HepG2 (cell line): ENCODE data around the gene ARFGAP1. TPM values are rescaled to one million over a fixed set of nuclear protein-coding genes. Genes with fewer than 3 reads are reported as not detected.

Experiments
- ATAC-seq: fragments of 200-7000 bp; cut with Tn5 transposase; 3 replicates; pipeline ENCODE4 v1.9.1; 2020; ENCODE audit warnings: mild to moderate bottlenecking, moderate library complexity
- BruUV-seq: library from RNA; stranded (reverse); fragments of 400-500 nt; replicated peaks from 2 replicates; lab custom pipeline; 2021; lab: Mats Ljungman, UMichigan
- CTCF ChIA-PET: fragments of 300-600 bp; formaldehyde crosslinking; extraction: SDS; loops from one replicate; lab custom pipeline; 2021; ENCODE audit warnings: low total read pairs, inconsistent platforms, low intra/inter-chr PET ratio; lab: Yijun Ruan, JAX
- POLR2A ChIA-PET: fragments of 350-600 bp; sonication (Branson Sonifier 250); formaldehyde crosslinking; loops from one replicate; lab custom pipeline; 2020; ENCODE audit warnings: antibody characterized with exemption, inconsistent platforms; lab: Yijun Ruan, JAX
- DNase-seq: peaks from one replicate; pipeline ENCODE4 v3.0.0-alpha.2; 2015; ENCODE audit warnings: low spot score
- FAIRE-seq: peaks from 3 replicates; lab custom pipeline; 2011; peaks lifted over from hg19 to GRCh38; lab: Jason Lieb, UNC
- H2AFZ ChIP-seq: one replicate; pipeline ENCODE4 v1.6.1; 2011; ENCODE audit warnings: low read length, inconsistent platforms
- H3K27ac ChIP-seq: fragments of 300-600 bp; 3 replicates; pipeline ENCODE4 v1.8.0; 2011; ENCODE audit warnings: mixed run types, mild to moderate bottlenecking, mixed read lengths, low read length, inconsistent platforms; ENCODE audit not compliant: insufficient read depth; ENCODE audit errors: extremely low read length
- H3K27me3 ChIP-seq, 2 experiments: fragments of 200-600 bp in 1 of 2; 2 replicates in 1 of 2; 3 replicates in 1 of 2; pipeline versions ENCODE4 v1.6.0 to v1.8.0; 2011; ENCODE audit warnings: low read length in 2 of 2, mild to moderate bottlenecking in 2 of 2, moderate library complexity in 2 of 2, inconsistent platforms in 1 of 2; ENCODE audit not compliant: insufficient read depth in 2 of 2, control insufficient read depth in 1 of 2
- H3K36me3 ChIP-seq, 2 experiments: fragments of 200-600 bp in 1 of 2; replicated peaks in 1 of 2; 2 replicates in 1 of 2; 3 replicates in 1 of 2; pipeline versions ENCODE4 v1.5.1 to v1.8.0; 2011; ENCODE audit warnings: low read length in 2 of 2, inconsistent platforms in 1 of 2; ENCODE audit not compliant: insufficient read depth in 2 of 2, control insufficient read depth in 1 of 2
- H3K4me1 ChIP-seq: 2 replicates; pipeline ENCODE4 v1.5.1; 2012; ENCODE audit warnings: low read length, inconsistent platforms; ENCODE audit not compliant: insufficient read depth
- H3K4me2 ChIP-seq: 2 replicates; pipeline ENCODE4 v1.6.0; 2011; ENCODE audit warnings: low read depth, low read length, inconsistent platforms
- H3K4me3 ChIP-seq, 3 experiments: fragments of 200-600 bp in 1 of 3; sonication (generic), shearing (Covaris generic) in 1 of 3; replicated peaks in 1 of 3; 2 replicates each; pipeline ENCODE4 v1.5.1; 2011 to 2016; ENCODE audit warnings: low read length in 3 of 3, inconsistent platforms in 2 of 3, low read depth in 2 of 3, mild to moderate bottlenecking in 2 of 3, control low read depth in 1 of 3, mixed read lengths in 1 of 3; ENCODE audit not compliant: insufficient read depth in 1 of 3
- H3K79me2 ChIP-seq: one replicate; pipeline ENCODE4 v1.6.1; 2011; ENCODE audit warnings: low read length, inconsistent platforms; ENCODE audit not compliant: insufficient read depth
- H3K9ac ChIP-seq: 2 replicates; pipeline ENCODE4 v1.6.0; 2011; ENCODE audit warnings: mild to moderate bottlenecking, low read depth, low read length, inconsistent platforms; ENCODE audit not compliant: insufficient read depth
- H3K9me3 ChIP-seq: 2 replicates; pipeline ENCODE4 v1.5.1; 2012; ENCODE audit warnings: mild to moderate bottlenecking, low read length
- H4K20me1 ChIP-seq: 2 replicates; pipeline ENCODE4 v1.6.0; 2011; ENCODE audit warnings: inconsistent platforms, mild to moderate bottlenecking, low read length, moderate library complexity; ENCODE audit not compliant: insufficient read depth
- BRF2 ChIP-seq: sonication (generic); formaldehyde crosslinking; IDR thresholded peaks from 2 replicates; pipeline ENCODE4 v1.8.1; 2022; ENCODE audit warnings: mild to moderate bottlenecking, missing genetic modification reagents
- FLYWCH1 ChIP-seq: sonication (generic); formaldehyde crosslinking; IDR thresholded peaks from 2 replicates; pipeline ENCODE4 v1.8.1; 2023; ENCODE audit warnings: mild to moderate bottlenecking, missing genetic modification reagents
- IRX3 ChIP-seq: sonication (generic); formaldehyde crosslinking; IDR thresholded peaks from 2 replicates; pipeline ENCODE4 v1.8.1; 2023; ENCODE audit warnings: mild to moderate bottlenecking, low read depth, missing genetic modification reagents, borderline replicate concordance
- ZNF121 ChIP-seq: sonication (generic); formaldehyde crosslinking; IDR thresholded peaks from 2 replicates; pipeline ENCODE4 v1.5.0; 2020; ENCODE audit warnings: mild to moderate bottlenecking, missing genetic modification reagents
- WGBS: methylation state at CpG from one replicate; pipeline ENCODE4 v1.1.6; 2017; ENCODE audit warnings: low lambda C conversion rate; 5-methylcytosine and 5-hydroxymethylcytosine counted together
- in situ Hi-C: cut with HindIII; loops from 2 replicates; pipeline ENCODE4 v1.10.0; 2017; ENCODE audit warnings: low pct_unique_long_range_greater_than_20kb; ENCODE audit not compliant: extremely low pct_ligation_motif_present
- intact Hi-C: fragments of 100-400 bp; cut with micrococcal nuclease; formaldehyde crosslinking; loops from one replicate; pipeline ENCODE4 v1.10.0; 2022; ENCODE audit not compliant: unreplicated experiment
- polyA plus RNA-seq, 8 experiments: library from polyadenylated mRNA; depleted of rRNA in 3 of 8; stranded (reverse) in 7 of 8; unstranded in 1 of 8; fragments of >200 nt; fragmentation: Illumina TruSeq in 4 of 8; extraction: Trizol in 4 of 8; gene quantifications; 2 replicates each; pipeline versions ENCODE4 v1.2.1 to v1.2.3, GENCODE V29; 2011 to 2016; ENCODE audit warnings: low read depth in 4 of 8, missing spikeins in 1 of 8, mixed read lengths in 1 of 8; ENCODE audit not compliant: insufficient read depth in 1 of 8
- total RNA-seq, 5 experiments: library from RNA; depleted of rRNA; stranded (reverse); fragments of >200 nt; fragmentation: Illumina TruSeq; extraction: Trizol; gene quantifications; 2 replicates each; pipeline ENCODE4 v1.2.3, GENCODE V29; 2016; ENCODE audit warnings: low read depth in 1 of 5
- TF ChIP-seq, protein P1 (sequence below): sonication (generic); IDR thresholded peaks from 2 replicates; pipeline ENCODE4 v1.6.1; 2016; ENCODE audit warnings: low read depth, borderline replicate concordance
- TF ChIP-seq, protein P2 (sequence below): sonication (generic); formaldehyde crosslinking; IDR thresholded peaks from 2 replicates; pipeline ENCODE4 v1.4.0; 2020; ENCODE audit warnings: mild to moderate bottlenecking, missing genetic modification reagents
- TF ChIP-seq, protein P3 (sequence below): sonication (generic); formaldehyde crosslinking; IDR thresholded peaks from 2 replicates; pipeline ENCODE4 v1.5.0; 2020; ENCODE audit warnings: missing genetic modification reagents
- TF ChIP-seq, protein P4 (sequence below): conservative IDR thresholded peaks from 2 replicates; pipeline ENCODE4 v1.6.1; 2018; ENCODE audit warnings: missing genetic modification reagents
- TF ChIP-seq, protein P5 (sequence below): sonication (generic); formaldehyde crosslinking; IDR thresholded peaks from 2 replicates; pipeline ENCODE4 v1.9.0; 2021; ENCODE audit warnings: missing genetic modification reagents, borderline replicate concordance
- TF ChIP-seq, protein P6 (sequence below): IDR thresholded peaks from 2 replicates; pipeline ENCODE4 v1.6.1; 2016; ENCODE audit warnings: mild to moderate bottlenecking, missing biosample characterization, missing genetic modification reagents

The ARFGAP1 gene
- total and polyA plus RNA-seq, 2 of the 13 experiments (the other 11 are each of a cell fraction or from before 2014, with no cell fraction given): 132 TPM

GRCh38 chr20:63262836-63263235 lies 9.8 kb upstream of the ARFGAP1 start:
- DNase-seq (no peak), FAIRE-seq (no peak), ATAC-seq (no peak)
- ChIA-PET CTCF (no interaction called here), POLR2A (no interaction called here)
- H3K9ac ChIP-seq: no peak overlapping the region
- TF ChIP-seq ZNF121 (CRISPR knock-in tag): no peak
- TF ChIP-seq, protein P1, sequence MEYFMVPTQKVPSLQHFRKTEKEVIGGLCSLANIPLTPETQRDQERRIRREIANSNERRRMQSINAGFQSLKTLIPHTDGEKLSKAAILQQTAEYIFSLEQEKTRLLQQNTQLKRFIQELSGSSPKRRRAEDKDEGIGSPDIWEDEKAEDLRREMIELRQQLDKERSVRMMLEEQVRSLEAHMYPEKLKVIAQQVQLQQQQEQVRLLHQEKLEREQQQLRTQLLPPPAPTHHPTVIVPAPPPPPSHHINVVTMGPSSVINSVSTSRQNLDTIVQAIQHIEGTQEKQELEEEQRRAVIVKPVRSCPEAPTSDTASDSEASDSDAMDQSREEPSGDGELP: no peak
- TF ChIP-seq FLYWCH1 (CRISPR knock-in tag): no peak
- TF ChIP-seq, protein P2, sequence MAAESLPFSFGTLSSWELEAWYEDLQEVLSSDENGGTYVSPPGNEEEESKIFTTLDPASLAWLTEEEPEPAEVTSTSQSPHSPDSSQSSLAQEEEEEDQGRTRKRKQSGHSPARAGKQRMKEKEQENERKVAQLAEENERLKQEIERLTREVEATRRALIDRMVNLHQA: no peak
- in situ Hi-C loops: no loop called here
- BruUV-seq: no TSS peak
- H2AFZ ChIP-seq: no peak overlapping the region
- no peak overlapping the region for H3K4me3 ChIP-seq
- no peak overlapping the region for H3K4me2 ChIP-seq
- H3K27ac ChIP-seq: no peak overlapping the region
- H3K27me3 ChIP-seq: peaks cover 26 to 72% of the 10 kb centered on the region in 2 experiments
- H4K20me1 ChIP-seq: no peaks in the 10 kb centered on the region; the same call in 1 of the 2 replicates
- H3K36me3 ChIP-seq: no peaks in the 10 kb centered on the region
- no peaks in the 10 kb centered on the region for H3K9me3 ChIP-seq
- intact Hi-C loops: no loop called here
- H3K4me1 ChIP-seq: peaks cover 41% of the 10 kb centered on the region
- no peaks in the 10 kb centered on the region for H3K79me2 ChIP-seq
- 54% methylated on average over 9 of the region's 9 CpGs for WGBS

- intact Hi-C loops: no loop called here
- POLR2A ChIA-PET: no interaction called here
- TF ChIP-seq, protein P3, sequence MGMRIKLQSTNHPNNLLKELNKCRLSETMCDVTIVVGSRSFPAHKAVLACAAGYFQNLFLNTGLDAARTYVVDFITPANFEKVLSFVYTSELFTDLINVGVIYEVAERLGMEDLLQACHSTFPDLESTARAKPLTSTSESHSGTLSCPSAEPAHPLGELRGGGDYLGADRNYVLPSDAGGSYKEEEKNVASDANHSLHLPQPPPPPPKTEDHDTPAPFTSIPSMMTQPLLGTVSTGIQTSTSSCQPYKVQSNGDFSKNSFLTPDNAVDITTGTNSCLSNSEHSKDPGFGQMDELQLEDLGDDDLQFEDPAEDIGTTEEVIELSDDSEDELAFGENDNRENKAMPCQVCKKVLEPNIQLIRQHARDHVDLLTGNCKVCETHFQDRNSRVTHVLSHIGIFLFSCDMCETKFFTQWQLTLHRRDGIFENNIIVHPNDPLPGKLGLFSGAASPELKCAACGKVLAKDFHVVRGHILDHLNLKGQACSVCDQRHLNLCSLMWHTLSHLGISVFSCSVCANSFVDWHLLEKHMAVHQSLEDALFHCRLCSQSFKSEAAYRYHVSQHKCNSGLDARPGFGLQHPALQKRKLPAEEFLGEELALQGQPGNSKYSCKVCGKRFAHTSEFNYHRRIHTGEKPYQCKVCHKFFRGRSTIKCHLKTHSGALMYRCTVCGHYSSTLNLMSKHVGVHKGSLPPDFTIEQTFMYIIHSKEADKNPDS (CRISPR knock-in tag): no peak
- TF ChIP-seq BRF2 (CRISPR knock-in tag) (no peak), IRX3 (CRISPR knock-in tag) (no peak)
- TF ChIP-seq, protein P4, sequence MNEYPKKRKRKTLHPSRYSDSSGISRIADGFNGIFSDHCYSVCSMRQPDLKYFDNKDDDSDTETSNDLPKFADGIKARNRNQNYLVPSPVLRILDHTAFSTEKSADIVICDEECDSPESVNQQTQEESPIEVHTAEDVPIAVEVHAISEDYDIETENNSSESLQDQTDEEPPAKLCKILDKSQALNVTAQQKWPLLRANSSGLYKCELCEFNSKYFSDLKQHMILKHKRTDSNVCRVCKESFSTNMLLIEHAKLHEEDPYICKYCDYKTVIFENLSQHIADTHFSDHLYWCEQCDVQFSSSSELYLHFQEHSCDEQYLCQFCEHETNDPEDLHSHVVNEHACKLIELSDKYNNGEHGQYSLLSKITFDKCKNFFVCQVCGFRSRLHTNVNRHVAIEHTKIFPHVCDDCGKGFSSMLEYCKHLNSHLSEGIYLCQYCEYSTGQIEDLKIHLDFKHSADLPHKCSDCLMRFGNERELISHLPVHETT (CRISPR knock-in tag): no peak
- TF ChIP-seq, protein P5, sequence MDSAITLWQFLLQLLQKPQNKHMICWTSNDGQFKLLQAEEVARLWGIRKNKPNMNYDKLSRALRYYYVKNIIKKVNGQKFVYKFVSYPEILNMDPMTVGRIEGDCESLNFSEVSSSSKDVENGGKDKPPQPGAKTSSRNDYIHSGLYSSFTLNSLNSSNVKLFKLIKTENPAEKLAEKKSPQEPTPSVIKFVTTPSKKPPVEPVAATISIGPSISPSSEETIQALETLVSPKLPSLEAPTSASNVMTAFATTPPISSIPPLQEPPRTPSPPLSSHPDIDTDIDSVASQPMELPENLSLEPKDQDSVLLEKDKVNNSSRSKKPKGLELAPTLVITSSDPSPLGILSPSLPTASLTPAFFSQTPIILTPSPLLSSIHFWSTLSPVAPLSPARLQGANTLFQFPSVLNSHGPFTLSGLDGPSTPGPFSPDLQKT (CRISPR knock-in tag): no peak
- TF ChIP-seq, protein P6, sequence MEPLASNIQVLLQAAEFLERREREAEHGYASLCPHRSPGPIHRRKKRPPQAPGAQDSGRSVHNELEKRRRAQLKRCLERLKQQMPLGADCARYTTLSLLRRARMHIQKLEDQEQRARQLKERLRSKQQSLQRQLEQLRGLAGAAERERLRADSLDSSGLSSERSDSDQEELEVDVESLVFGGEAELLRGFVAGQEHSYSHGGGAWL (CRISPR knock-in tag): no peak
Observed at GRCh38 chr20:63264000-63264399, 8.6 kb upstream of the ARFGAP1 start.

More at GRCh38 chr20:63264000-63264399, 8.6 kb upstream of the ARFGAP1 start:
- H3K36me3 ChIP-seq: no peaks in the 10 kb centered on the region
- no peak overlapping the region for H2AFZ ChIP-seq
- CTCF ChIA-PET: no interaction called here
- no peaks in the 10 kb centered on the region for H3K79me2 ChIP-seq
- peaks cover 25 to 70% of the 10 kb centered on the region in 2 experiments for H3K27me3 ChIP-seq
- peaks cover 52% of the 10 kb centered on the region for H3K4me1 ChIP-seq
- 71% methylated on average over 7 of the region's 10 CpGs for WGBS
- ATAC-seq: no peak
- FAIRE-seq: no peak
- BruUV-seq: no TSS peak
- no peaks in the 10 kb centered on the region for H3K9me3 ChIP-seq
- H3K27ac ChIP-seq: no peak overlapping the region
- H4K20me1 ChIP-seq: no peaks in the 10 kb centered on the region; the same call in 1 of the 2 replicates
- no peak overlapping the region for H3K9ac ChIP-seq
- no peak overlapping the region for H3K4me3 ChIP-seq
- no peak overlapping the region for H3K4me2 ChIP-seq
- no peak for DNase-seq
- in situ Hi-C loops: no loop called here
